Thyroid gland (tissue), 4 donors: Measurements from ENCODE around the gene DDX17. TPM values are rescaled to one million over a fixed set of nuclear protein-coding genes. Genes with fewer than 3 reads are reported as not detected.

Source experiments
- DNase-seq, 2 donors: peaks; one replicate each; pipeline ENCODE4 v3.0.0-alpha.2; 2019
- H3K27ac ChIP-seq, 3 donors: fragments of 200-600 bp; sonication (generic); 1 replicate in 2 of 3; 2 replicates in 1 of 3; pipeline ENCODE4 v1.5.1; 2016 to 2019; ENCODE audit warnings: mild to moderate bottlenecking in 1 of 3, moderate library complexity in 1 of 3
- H3K27me3 ChIP-seq: fragments of 200-600 bp; sonication (generic); one replicate; pipeline ENCODE4 v1.5.1; 2019
- H3K36me3 ChIP-seq, 2 donors: fragments of 200-600 bp; sonication (generic); one replicate each; pipeline ENCODE4 v1.5.1; 2016 to 2019
- H3K4me1 ChIP-seq, 2 donors: fragments of 200-600 bp; sonication (generic); one replicate each; pipeline ENCODE4 v1.5.1; 2017 to 2019
- H3K4me3 ChIP-seq, 3 donors: fragments of 200-600 bp; sonication (generic); replicated peaks in 1 of 3; 1 replicate in 2 of 3; 2 replicates in 1 of 3; pipeline ENCODE4 v1.5.1; 2016; ENCODE audit warnings: mild to moderate bottlenecking in 1 of 3
- H3K9me3 ChIP-seq: fragments of 200-600 bp; sonication (generic); one replicate; pipeline ENCODE4 v1.5.1; 2017
- CTCF ChIP-seq, 6 experiments: fragments of 200-600 bp in 3 of 6; fragments of 450-650 bp in 3 of 6; sonication (generic) in 3 of 6; IDR thresholded peaks; one replicate each; pipeline ENCODE4 v1.5.1; 2016 to 2019; ENCODE audit warnings: antibody characterized with exemption in 6 of 6, mild to moderate bottlenecking in 2 of 6, inconsistent platforms in 1 of 6, moderate library complexity in 1 of 6
- POLR2A ChIP-seq, 2 donors: fragments of 450-650 bp; IDR thresholded peaks; one replicate each; pipeline ENCODE4 v1.6.1; 2017; ENCODE audit warnings: antibody characterized with exemption in 2 of 2, mild to moderate bottlenecking in 2 of 2, moderate library complexity in 1 of 2
- WGBS, 2 donors: methylation state at CpG; one replicate each; pipeline ENCODE4 v1.1.5; 2017; 5-methylcytosine and 5-hydroxymethylcytosine counted together
- intact Hi-C: fragments of 100-400 bp; cut with DNase I; formaldehyde crosslinking; loops from one replicate; pipeline ENCODE4 v1.15.1; 2023
- total RNA-seq, 4 donors: library from RNA; depleted of rRNA; stranded (reverse); fragments of >200 nt; gene quantifications; one replicate each; pipeline ENCODE4 v1.2.3, GENCODE V29; 2016

Gene DDX17
- total RNA-seq, 4 donors from 2014 or later = 594 to 1,014 (median 833) TPM

DNA sequence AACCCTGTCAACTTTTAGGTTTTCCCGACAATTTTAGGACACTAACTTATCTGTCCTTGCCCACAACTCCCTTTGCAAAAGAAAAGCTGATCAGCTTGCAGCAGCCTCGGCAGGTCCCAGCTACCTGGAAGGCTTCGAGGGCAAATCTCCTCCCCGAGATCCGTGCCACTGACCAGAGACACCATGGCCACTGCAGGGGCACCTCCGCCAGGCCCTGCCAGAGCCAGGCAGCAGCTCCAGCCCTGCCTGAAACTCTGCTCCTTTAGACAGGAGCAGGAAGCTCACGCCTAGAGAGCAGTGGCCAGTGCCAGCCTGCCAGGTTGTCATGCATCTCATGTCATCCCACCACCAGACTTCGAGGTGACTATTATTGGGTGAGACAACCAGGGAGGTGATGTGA lies 72.2 kb downstream of the DDX17 start:
- Histone ChIP-seq H3K4me3 (no peak overlapping the region), H3K27ac (no peak overlapping the region), H3K27me3 (no peaks in the 10 kb centered on the region), H3K36me3 (no peaks in the 10 kb centered on the region), H3K4me1 (no peaks in the 10 kb centered on the region), H3K9me3 (no peaks in the 10 kb centered on the region)
- intact Hi-C loops = no loop called here
- TF ChIP-seq CTCF (IDR thresholded peaks at IDR 0.05) (no peak), POLR2A (IDR thresholded peaks at IDR 0.05) (no peak)
- no peak for DNase-seq
- whole genome bisulfite sequencing, 2 donors = 87 to 88% methylated on average over 5 to 8 of the region's 8 CpGs

Other genes with a start within 250 kb of the DDX17 start
- 10 to 100 TPM; 42.9 to 92.2 (median 74.5) TPM for gene TMEM184B, start 233.3 kb downstream of the DDX17 start, total RNA-seq
- 10 to 100 TPM; 53.2 to 98.4 (median 69.5) TPM for gene CSNK1E, start 188.9 kb downstream of the DDX17 start, total RNA-seq
- not detected for gene KCNJ4, start 51.1 kb downstream of the DDX17 start, total RNA-seq
- gene KDELR3, start 38.2 kb downstream of the DDX17 start, total RNA-seq = 10 to 100 TPM in 2 of 4 donors, 1 to 10 TPM in 2; 7.5 to 14.4 (median 11.8) TPM
- gene DMC1, start 63.9 kb upstream of the DDX17 start, total RNA-seq = 10 to 100 TPM in 1 of 4 donors, 1 to 10 TPM in 1, under 1 TPM in 1, not detected in 1; 0.78 to 25.9 (median 1.1) TPM
- 10 to 100 TPM in 3 of 4 donors, 1 to 10 TPM in 1; 8.4 to 12.6 (median 10.4) TPM for gene FAM227A, start 150.1 kb upstream of the DDX17 start, total RNA-seq
- 10 to 100 TPM; 13.6 to 26.0 (median 23.0) TPM for gene CBY1, start 150.3 kb upstream of the DDX17 start, total RNA-seq
- 10 to 100 TPM; 39.4 to 61.3 (median 45.8) TPM for gene TOMM22, start 175.6 kb upstream of the DDX17 start, total RNA-seq
- gene JOSD1, start 194.6 kb upstream of the DDX17 start, total RNA-seq = 10 to 100 TPM; 46.7 to 76.6 (median 62.2) TPM
- 100 to 1,000 TPM in 1 of 4 donors, 10 to 100 TPM in 3; 51.6 to 117 (median 69.6) TPM for gene GTPBP1, start 199.6 kb upstream of the DDX17 start, total RNA-seq
- 100 to 1,000 TPM; 137 to 356 (median 153) TPM for gene SUN2, start 249.7 kb upstream of the DDX17 start, total RNA-seq